Right renal pelvis (tissue), 4 donors: ENCODE results near the gene WDR93. TPM values are rescaled to one million over a fixed set of nuclear protein-coding genes. Genes with fewer than 3 reads are reported as not detected.
"Not testable (repeated sequence)": the region's sequence is repeated elsewhere in the genome, so short reads cannot be mapped to it uniquely, and the experiment has no call there.

Source experiments
- DNase-seq, 4 donors: peaks; one replicate each; pipeline ENCODE4 v3.0.0-alpha.2; 2013; ENCODE audit warnings: low read depth in 4 of 4, low spot score in 3 of 4, missing footprints in 1 of 4
- polyA plus RNA-seq, 4 donors: library from polyadenylated mRNA; unstranded; fragments of 120-200 nt; gene quantifications; one replicate each; pipeline ENCODE4 v1.2.1, GENCODE V29; 2013; ENCODE audit not compliant: insufficient read length in 4 of 4

WDR93 gene
- polyA plus RNA-seq, 4 donors: 2.1 to 3.1 (median 2.3) TPM

GRCh38 chr15:89680282-89680873 lies 10.2 kb upstream of the WDR93 start:
- DNase-seq: no peak

GRCh38 chr15:89681146-89681545 lies 9.5 kb upstream of the WDR93 start:
- DNase-seq: no peak

- DNase-seq: no peak
These were observed 4.6 kb upstream of the WDR93 start for GRCh38 chr15:89685995-89686394.

- DNase-seq: no peak
These were observed 4.1 kb upstream of the WDR93 start for GRCh38 chr15:89686522-89686921.

- not testable (repeated sequence) for DNase-seq
These were observed 708 bp upstream of the WDR93 start for GRCh38 chr15:89689930-89690275.

- DNase-seq: no peak
These were observed 2.5 kb downstream of the WDR93 start for GRCh38 chr15:89693091-89693490.

- no peak for DNase-seq
These were observed 3.1 kb downstream of the WDR93 start for GRCh38 chr15:89693696-89694095.

- no peak for DNase-seq
These were observed 4.6 kb downstream of the WDR93 start for GRCh38 chr15:89695198-89695597.

- no peak for DNase-seq
These were observed 13.8 kb downstream of the WDR93 start for GRCh38 chr15:89704411-89704810.

GRCh38 chr15:89707577-89707976 lies 17.0 kb downstream of the WDR93 start:
- no peak for DNase-seq

GRCh38 chr15:89714775-89715174 lies 24.2 kb downstream of the WDR93 start:
- DNase-seq: no peak

GRCh38 chr15:89723031-89723430 lies 32.4 kb downstream of the WDR93 start:
- no peak for DNase-seq

GRCh38 chr15:89724621-89725020 lies 34.0 kb downstream of the WDR93 start:
- DNase-seq: no peak

GRCh38 chr15:89725064-89725463 lies 34.5 kb downstream of the WDR93 start:
- DNase-seq: no peak

GRCh38 chr15:89728254-89728653 lies 37.6 kb downstream of the WDR93 start:
- no peak for DNase-seq

GRCh38 chr15:89731275-89731674 lies 40.7 kb downstream of the WDR93 start:
- no peak for DNase-seq

GRCh38 chr15:89732451-89733172 lies 42.0 kb downstream of the WDR93 start:
- DNase-seq: no peak

- DNase-seq: no peak
These were observed 45.2 kb downstream of the WDR93 start for GRCh38 chr15:89735773-89736172.

- peak in 3 of 4 donors; percentile 63 to 72 (median 66) for DNase-seq
These were observed 49.5 kb downstream of the WDR93 start for GRCh38 chr15:89740137-89740536.

- DNase-seq: no peak
These were observed 52.4 kb downstream of the WDR93 start for GRCh38 chr15:89743011-89743410.

- DNase-seq: no peak
These were observed 53.0 kb downstream of the WDR93 start for GRCh38 chr15:89743594-89743993.

- no peak for DNase-seq
These were observed 54.5 kb downstream of the WDR93 start for GRCh38 chr15:89745131-89745530.

GRCh38 chr15:89745768-89746167 lies 55.2 kb downstream of the WDR93 start:
- no peak for DNase-seq
